Esophagus muscularis mucosa (tissue), 4 donors: ENCODE data around the gene CSF1. TPM values are rescaled to one million over a fixed set of nuclear protein-coding genes. Genes with fewer than 3 reads are reported as not detected.

Experiments
- DNase-seq: peaks from one replicate; pipeline ENCODE4 v3.0.0-alpha.2; 2017; ENCODE audit errors: extremely low spot score
- H3K27ac ChIP-seq, 4 donors: fragments of 200-600 bp; sonication (generic); replicated peaks in 1 of 4; 1 replicate in 3 of 4; 2 replicates in 1 of 4; pipeline ENCODE4 v1.5.1; 2016 to 2019; ENCODE audit warnings: mild to moderate bottlenecking in 1 of 4
- H3K27me3 ChIP-seq, 4 donors: fragments of 200-600 bp; sonication (generic); one replicate each; pipeline versions ENCODE4 v1.5.1 to v1.6.0; 2016 to 2019
- H3K36me3 ChIP-seq, 4 donors: fragments of 200-600 bp; sonication (generic); one replicate each; pipeline ENCODE4 v1.5.1; 2016 to 2019
- H3K4me1 ChIP-seq, 4 donors: fragments of 200-600 bp; sonication (generic); one replicate each; pipeline ENCODE4 v1.5.1; 2016 to 2019
- H3K4me3 ChIP-seq, 4 donors: fragments of 200-600 bp; sonication (generic); 1 replicate in 2 of 4; 2 replicates in 2 of 4; pipeline ENCODE4 v1.5.1; 2016 to 2019; ENCODE audit warnings: mild to moderate bottlenecking in 4 of 4, moderate library complexity in 1 of 4
- H3K9me3 ChIP-seq, 4 donors: fragments of 200-600 bp; sonication (generic); 1 replicate in 3 of 4; 2 replicates in 1 of 4; pipeline ENCODE4 v1.5.1; 2016 to 2019
- CTCF ChIP-seq, 3 experiments: fragments of 200-600 bp in 2 of 3; fragments of 450-650 bp in 1 of 3; sonication (generic) in 2 of 3; IDR thresholded peaks; one replicate each; pipeline ENCODE4 v1.5.1; 2017 to 2019; ENCODE audit warnings: antibody characterized with exemption in 3 of 3, mild to moderate bottlenecking in 2 of 3, moderate library complexity in 1 of 3
- EP300 ChIP-seq: sonication (generic); formaldehyde crosslinking; IDR thresholded peaks from one replicate; pipeline ENCODE4 v1.6.1; 2017; ENCODE audit warnings: antibody characterized with exemption
- POLR2A ChIP-seq: fragments of 450-650 bp; IDR thresholded peaks from one replicate; pipeline ENCODE4 v1.6.1; 2017; ENCODE audit warnings: antibody characterized with exemption, moderate library complexity, mild to moderate bottlenecking, low read depth
- POLR2AphosphoS5 ChIP-seq, 2 donors: sonication (generic); formaldehyde crosslinking; IDR thresholded peaks; one replicate each; pipeline ENCODE4 v1.6.1; 2017; ENCODE audit warnings: antibody characterized with exemption in 2 of 2
- WGBS: methylation state at CpG from one replicate; pipeline ENCODE4 v1.1.5; 2018; 5-methylcytosine and 5-hydroxymethylcytosine counted together
- intact Hi-C: fragments of 100-400 bp; cut with DNase I; formaldehyde crosslinking; loops from one replicate; pipeline ENCODE4 v1.15.1; 2023
- total RNA-seq, 4 donors: library from RNA; depleted of rRNA; stranded (reverse); fragments of >200 nt; gene quantifications; one replicate each; pipeline versions ENCODE4 v1.1.0 to v1.2.1, GENCODE V29; 2016

CSF1 gene
- total RNA-seq, 4 donors from 2014 or later: 27.0 to 92.6 (median 48.1) TPM

GRCh38 chr1:109901524-109902145, 9.0 kb upstream of the CSF1 start:
- Histone ChIP-seq H3K4me1 (peaks cover 8 to 32% (median 13%) of the 10 kb centered on the region in 4 donors), H3K27ac (no peak overlapping the region), H3K27me3 (no peaks in the 10 kb centered on the region), H3K36me3 (no peaks in the 10 kb centered on the region), H3K9me3 (no peaks in the 10 kb centered on the region), H3K4me3 (no peak overlapping the region)
- intact Hi-C loops: no loop called here
- WGBS: 88% methylated on average over 3 of the region's 4 CpGs
- TF ChIP-seq POLR2AphosphoS5 (IDR thresholded peaks at IDR 0.05) (no peak), EP300 (no peak), POLR2A (no peak), CTCF (IDR thresholded peaks at IDR 0.05) (no peak)
- no peak for DNase-seq

DNA sequence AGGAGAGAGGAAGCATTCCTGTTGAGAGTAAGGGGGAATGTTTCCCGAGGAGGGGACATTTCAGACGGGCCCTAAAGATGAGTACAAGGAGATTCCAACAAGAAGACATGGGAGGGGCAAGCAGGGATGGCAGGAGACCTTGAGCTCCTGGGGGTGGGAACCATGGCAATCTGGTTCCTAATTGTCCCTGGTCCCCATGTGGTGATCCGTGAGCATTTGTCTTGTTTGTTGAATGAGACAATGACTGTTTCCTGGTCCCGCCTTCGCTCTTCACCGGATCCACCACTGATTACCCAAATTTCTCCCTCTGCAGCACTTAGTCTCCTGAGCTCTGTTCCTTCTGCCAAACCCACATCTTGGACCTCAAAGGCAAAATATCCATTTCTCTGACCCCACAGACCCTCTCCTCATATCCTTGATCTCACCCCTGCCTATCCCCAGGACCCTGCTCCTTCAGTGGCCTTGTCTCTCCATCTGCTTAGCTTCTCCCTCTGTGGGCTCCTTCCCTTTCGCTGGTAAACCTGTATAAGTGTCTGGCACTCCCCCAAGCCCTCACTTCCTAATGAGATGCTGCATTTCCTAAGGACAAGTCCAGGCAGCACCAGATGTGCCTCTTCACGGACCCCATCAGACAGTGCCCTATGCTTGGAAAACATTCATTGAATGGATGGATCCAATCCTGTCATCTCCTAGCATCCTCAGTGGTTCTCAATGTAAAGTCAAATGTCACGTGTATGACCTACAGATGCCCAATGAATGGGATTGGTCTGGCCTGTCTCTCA, 8.3 kb upstream of the CSF1 start:
- H3K27ac ChIP-seq: no peak overlapping the region
- DNase-seq: no peak
- no peaks in the 10 kb centered on the region for H3K36me3 ChIP-seq
- H3K4me1 ChIP-seq: peaks cover under 1 to 25% (median 10%) of the 10 kb centered on the region in 4 donors
- intact Hi-C loops: no loop called here
- no peaks in the 10 kb centered on the region for H3K9me3 ChIP-seq
- WGBS: 90% methylated on average over 9 of the region's 9 CpGs
- H3K27me3 ChIP-seq: no peaks in the 10 kb centered on the region
- no peak overlapping the region for H3K4me3 ChIP-seq
- no peak for TF ChIP-seq CTCF (IDR thresholded peaks at IDR 0.05)
- no peak for TF ChIP-seq EP300
- TF ChIP-seq POLR2AphosphoS5 (IDR thresholded peaks at IDR 0.05): no peak
- TF ChIP-seq POLR2A: no peak

- DNase-seq: no peak
- H3K9me3 ChIP-seq: no peaks in the 10 kb centered on the region
- intact Hi-C loops: no loop called here
- H3K4me1 ChIP-seq: peaks cover 0 to 18% (median 9%) of the 10 kb centered on the region in 4 donors
- H3K27ac ChIP-seq: no peak overlapping the region
- H3K4me3 ChIP-seq: no peak overlapping the region
- TF ChIP-seq EP300: no peak
- TF ChIP-seq POLR2A: no peak
- TF ChIP-seq POLR2AphosphoS5 (IDR thresholded peaks at IDR 0.05): no peak
- TF ChIP-seq CTCF (IDR thresholded peaks at IDR 0.05): no peak
- no peaks in the 10 kb centered on the region for H3K36me3 ChIP-seq
- WGBS: 76% methylated on average over 2 of the region's 2 CpGs
- H3K27me3 ChIP-seq: no peaks in the 10 kb centered on the region
These were observed 7.2 kb upstream of the CSF1 start for GRCh38 chr1:109903376-109903930.

DNA sequence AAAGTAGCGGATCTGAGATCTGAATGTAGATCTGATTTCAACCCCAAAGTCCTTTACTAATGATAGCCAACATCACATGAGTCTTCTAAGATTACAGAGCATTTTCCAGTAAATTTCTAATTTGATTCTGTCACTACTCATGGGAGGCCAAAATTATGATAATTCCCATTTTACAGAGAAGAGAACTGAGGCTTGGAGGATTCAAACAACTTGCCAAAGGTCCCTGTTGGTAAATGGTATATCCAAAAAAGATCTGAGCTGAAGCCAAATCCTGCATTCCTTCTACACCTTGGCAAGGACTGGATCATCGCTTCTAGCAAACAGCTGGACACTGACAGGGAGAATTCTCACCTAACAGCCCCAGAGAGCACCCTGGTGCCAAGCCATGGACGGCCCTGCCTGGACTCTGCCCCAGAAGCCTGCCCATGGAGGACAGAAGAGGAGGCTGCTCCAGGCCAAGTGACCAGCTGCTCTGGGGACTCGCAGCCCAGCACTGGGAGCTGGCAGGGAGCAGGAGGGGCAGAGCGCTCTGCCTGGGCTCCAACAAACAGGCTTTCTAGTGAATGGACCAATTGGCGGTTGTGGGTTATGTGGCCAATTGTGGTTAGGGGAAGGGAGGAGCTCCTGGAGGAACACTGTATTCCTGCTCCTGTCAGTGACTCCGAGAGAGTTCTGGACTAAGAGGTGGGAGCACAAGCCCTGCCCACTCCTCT, 6.4 kb upstream of the CSF1 start:
- H3K4me1 ChIP-seq: peaks cover 3 to 19% (median 13%) of the 10 kb centered on the region in 4 donors
- no peak overlapping the region for H3K4me3 ChIP-seq
- 91% methylated on average over 4 of the region's 7 CpGs for WGBS
- H3K27ac ChIP-seq: no peak overlapping the region
- DNase-seq: no peak
- intact Hi-C loops: no loop called here
- TF ChIP-seq POLR2AphosphoS5 (IDR thresholded peaks at IDR 0.05): peak in 1 of 2 donors; percentile 12
- TF ChIP-seq POLR2A: no peak
- TF ChIP-seq CTCF (IDR thresholded peaks at IDR 0.05): no peak
- no peak for TF ChIP-seq EP300
- H3K27me3 ChIP-seq: no peaks in the 10 kb centered on the region
- H3K36me3 ChIP-seq: no peaks in the 10 kb centered on the region
- H3K9me3 ChIP-seq: no peaks in the 10 kb centered on the region
